ENCODE results near the gene CEP350.
A peak's percentile ranks its signal among the peaks of the same experiment; 100 is the strongest.

CEP350 gene

DNA sequence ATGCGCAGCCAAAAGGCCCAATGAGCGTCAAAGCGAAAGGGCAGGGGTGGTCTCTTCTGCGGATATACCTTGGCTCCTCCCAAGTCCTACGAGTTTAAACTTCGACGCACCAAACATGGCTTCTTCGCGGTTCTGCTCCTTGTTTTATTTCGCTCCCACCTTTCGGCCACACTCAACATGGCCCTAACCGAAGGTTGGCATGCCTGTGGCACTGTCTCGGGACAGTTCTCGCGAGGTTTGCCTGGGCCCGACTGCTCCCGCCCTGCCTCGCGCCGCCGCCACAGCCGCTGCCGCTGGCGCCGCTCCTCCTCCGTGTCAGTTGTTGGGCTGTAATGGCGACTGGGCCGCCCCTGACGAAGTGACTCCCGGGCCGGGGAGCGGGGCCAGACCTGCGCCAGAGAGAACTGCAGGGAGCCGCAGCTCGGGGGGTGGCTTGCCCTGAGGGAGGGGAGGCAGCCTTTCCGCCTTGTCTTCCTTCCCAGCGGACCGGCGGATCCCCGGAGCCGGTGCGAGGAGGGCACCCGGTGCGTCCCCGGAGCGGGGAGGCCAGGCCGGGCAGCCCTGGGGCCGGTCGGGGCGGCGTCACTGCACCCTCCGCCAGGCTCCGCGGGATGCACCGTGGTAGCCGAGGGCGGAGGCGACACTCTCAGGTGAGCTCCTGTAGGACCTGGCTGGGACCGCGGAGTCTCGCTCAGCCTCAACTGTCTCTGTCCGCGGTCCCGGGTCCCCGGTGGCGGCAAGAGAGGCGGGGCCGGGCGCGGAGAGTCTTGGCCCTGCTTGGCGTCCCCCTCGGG, at the start of gene CEP350:
Gene CEP350 (plus strand): TSS at position 318 of the 794 bp plus-strand sequence. CDS start 31,372 bp downstream, outside the sequence.
- DNase-seq: peak; percentile 100

- DNase-seq: no peak
Measured at GRCh38 chr1:179910934-179911333, 43.7 kb upstream of the CEP350 start.

DNA sequence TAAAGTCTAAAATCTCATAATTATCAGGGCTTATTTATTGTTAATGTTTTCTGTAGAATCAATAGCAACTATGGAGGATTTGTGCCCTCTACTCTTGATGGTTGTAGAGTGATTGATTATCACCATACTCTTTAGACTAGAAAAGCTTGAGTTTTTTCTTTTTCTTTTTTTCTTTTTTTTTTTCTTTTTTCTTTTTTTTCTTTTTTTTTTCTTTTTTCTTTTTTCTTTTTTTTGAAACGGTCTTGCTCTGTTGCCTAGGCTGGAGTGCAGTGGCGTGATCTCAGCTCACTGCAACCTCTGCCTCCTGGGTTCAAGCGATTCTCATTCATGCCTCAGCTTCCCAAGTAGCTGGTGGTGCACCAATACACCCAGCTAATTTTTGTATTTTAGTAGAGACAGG, 42.8 kb upstream of the CEP350 start:
- no peak for DNase-seq

DNA sequence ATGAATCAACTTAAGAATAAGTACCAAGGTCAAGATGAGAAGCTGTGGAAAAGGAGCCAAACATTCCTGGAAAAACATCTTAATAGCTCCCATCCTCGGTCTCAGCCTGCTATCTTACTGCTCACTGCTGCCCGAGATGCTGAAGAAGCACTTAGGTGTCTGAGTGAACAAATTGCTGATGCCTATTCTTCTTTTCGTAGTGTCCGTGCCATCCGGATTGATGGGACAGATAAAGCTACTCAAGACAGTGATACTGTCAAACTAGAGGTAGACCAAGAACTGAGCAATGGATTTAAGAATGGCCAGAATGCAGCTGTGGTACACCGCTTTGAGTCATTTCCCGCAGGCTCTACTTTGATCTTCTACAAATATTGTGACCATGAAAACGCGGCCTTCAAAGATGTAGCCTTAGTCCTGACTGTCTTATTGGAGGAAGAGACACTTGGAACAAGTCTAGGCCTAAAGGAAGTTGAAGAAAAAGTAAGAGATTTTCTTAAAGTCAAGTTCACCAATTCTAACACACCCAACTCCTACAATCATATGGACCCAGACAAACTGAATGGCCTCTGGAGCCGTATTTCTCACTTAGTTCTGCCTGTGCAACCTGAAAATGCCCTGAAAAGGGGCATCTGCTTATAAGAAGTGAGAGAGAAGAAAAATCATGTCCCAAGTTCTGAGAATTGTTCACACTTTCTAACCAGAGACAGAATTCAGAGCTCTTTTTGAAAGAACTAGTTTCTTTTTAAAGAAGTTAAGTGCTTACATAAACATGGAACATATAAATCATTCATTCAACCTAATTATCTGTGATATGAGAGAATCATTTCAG, 36.8 kb upstream of the CEP350 start:
- DNase-seq: no peak

GRCh38 chr1:179921472-179921871, 33.1 kb upstream of the CEP350 start:
- no peak for DNase-seq

DNA sequence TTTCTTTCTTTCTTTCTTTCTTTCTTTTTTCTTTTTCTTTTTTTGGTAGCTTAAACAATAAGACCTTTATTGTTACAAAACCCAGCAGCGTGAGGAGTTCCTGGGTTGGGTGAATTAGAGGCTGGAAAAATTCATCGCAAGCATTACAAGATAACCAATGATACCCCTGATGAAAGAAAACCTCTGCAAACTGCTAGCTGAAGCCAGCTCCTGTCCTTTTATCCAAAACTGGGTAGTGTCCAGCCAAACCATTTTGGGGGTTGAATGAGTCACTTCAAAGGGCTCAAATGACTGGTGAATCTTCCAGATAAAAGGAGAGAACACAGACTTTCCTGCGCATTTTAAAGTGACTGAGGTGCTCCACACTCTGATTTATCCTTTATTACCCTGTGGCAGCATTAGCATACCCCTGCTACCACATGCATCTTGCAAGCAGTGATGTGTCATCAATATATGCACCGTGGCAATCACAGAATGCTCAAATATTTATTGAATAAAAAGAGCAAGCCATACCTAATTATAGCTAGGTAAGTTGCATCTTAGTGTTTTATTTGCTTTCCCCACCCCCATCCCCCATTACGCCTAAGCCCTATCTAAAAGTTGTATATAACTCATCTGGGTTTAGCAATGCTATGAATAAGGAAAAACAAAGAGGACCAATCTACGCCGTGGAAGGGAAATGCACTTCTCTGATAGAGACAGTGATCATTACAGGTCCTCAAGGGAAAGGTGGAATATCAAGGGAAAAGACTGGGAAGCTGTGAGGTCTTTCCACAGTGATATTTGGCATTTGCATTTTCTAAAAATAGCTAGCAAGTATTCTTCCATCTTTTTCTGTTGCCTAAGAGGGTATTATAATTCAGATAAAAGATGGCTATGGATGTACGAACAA, 32.4 kb upstream of the CEP350 start:
- DNase-seq: no peak

- no peak for DNase-seq
Measured at GRCh38 chr1:179923029-179923428, 31.6 kb upstream of the CEP350 start.

DNA sequence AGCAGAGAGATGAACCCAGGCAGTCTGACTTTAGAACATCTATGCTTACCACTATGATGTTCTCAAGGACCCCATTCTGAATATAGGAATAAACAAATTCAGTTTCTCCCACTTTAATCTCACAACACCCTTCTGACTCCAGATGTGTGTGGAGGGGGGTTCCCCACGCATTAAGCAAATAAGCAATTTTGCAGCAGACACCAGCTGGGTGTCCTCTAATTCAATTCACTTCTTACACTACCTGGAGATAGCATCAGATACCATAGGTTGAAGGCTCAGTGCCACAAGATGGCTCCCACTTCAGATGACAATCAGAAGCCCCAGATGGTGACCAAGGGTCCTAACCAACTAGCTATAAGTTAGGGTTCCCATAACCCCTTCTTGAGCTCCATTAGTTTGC, 30.3 kb upstream of the CEP350 start:
- DNase-seq: no peak

DNA sequence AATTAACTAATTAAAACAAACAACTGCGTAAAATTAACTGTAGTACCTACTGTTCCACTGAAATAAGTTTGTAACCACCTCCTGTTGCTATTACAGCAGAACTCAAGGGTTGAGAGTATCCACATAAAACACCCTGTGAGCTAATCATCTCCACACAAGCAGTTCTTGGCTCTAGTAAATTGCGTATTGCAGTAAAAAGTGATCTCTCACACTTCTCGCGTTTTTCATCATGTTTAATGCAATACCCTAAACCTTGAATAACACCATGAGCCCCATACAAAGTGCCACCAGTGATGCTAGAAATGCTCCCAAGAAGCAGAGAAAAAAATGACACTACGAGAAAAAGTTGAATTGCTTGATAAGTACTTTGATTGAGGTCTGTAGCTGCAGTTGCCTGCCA, 29.3 kb upstream of the CEP350 start:
- no peak for DNase-seq

GRCh38 chr1:179925922-179926849, 28.4 kb upstream of the CEP350 start:
- DNase-seq: no peak

DNA sequence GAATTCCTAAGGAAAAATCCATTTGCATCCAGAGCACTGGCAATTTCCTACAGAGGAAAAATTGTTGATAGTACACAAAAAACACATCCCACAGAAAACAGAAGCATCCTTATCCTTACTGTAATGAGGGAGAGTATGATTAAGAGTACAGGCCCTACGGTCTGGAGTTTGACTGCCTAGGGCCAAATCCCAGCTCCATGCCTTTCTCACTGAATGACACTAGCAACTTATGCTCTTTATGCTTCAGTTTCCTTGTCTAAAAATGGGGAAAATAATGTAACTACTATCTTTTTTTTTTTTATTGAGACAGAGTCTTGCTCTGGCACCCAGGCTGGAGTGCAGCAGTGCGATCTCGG, 27.8 kb upstream of the CEP350 start:
- no peak for DNase-seq

DNA sequence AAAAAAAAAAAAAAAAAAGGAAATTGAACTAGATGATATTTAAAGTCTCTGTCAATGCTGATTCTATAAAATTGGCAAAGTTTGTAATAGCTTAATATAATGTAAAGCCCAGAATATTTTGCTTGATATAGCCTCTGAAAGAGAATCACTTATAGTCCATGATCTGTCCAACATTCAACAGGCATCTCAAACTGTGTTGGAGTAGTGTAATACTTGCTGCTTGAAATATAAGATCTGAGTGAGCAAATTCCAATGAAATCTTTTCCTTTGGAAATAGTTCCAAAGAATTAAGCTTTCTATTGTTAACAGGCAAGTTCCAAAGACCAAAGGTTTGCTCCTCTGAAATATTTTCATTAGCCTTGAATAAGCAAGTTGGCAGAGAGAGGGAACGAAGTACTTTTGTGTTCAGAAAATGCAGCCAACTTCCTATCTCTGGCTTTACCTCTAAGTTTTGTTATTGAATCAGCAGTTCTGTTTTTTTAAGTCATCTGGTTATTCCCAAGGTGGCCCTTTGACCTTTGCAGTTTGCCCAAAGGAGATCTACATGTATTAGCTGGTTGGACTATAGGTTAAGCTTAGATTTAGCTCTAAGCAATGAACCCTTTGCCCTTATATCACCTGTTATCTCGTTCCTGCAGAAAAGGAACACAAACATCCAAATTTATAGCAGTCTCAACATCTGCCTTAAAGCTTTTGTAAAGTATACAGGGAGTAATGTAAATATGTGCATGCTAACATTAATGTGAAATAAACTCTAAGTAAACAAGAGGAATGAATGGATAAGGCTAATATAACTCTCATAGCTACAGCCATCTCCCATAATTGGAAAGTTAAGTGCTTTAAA, 24.4 kb upstream of the CEP350 start:
- no peak for DNase-seq

DNA sequence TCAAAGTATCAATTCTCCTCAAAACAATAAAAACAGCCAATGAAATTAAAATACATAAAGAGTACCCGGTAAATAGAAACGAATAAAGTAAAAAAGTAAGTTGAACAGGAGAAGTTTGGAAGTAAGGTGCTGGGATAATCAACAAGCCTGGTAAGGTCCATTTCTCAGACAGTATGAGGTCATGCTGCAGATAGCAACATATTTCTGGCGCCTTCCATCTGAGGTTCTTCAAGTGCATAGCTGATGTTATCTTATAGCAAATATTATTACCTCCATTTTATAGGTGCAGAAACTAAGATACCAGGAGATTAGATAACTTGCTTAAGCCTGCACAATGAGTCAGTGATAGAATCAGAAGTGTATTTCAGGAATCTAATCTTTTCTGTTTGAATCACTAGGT, 23.7 kb upstream of the CEP350 start:
- no peak for DNase-seq

GRCh38 chr1:179933219-179933618, 21.4 kb upstream of the CEP350 start:
- DNase-seq: no peak

DNA sequence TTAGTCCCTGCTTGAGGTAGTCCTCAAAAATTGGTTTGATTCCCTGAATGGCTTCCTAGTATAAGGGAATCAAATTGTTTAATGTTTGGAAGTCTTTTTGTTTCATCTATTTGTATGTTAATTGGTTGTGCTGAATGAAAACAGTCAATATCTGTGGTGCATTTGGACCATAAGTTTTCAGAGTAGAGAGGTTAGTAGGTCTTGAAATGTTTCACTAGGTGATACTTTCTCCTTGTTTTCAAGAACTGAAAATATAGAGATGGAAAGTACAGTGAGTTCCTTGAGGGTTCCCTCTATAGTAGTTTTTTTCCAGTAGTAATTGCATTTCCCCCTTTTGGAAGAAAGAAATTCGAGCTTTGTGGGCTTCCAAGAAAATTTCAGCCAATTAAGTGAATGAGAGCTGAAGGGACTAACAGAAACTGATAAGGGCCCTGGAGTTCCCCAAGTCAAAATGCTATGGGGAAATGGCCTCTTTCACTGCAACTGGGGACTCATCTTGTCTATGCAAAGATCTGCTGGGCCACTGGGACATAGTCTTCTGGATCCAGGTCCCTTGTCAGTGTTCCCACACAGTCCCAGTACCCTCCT, 18.6 kb upstream of the CEP350 start:
- DNase-seq: no peak

DNA sequence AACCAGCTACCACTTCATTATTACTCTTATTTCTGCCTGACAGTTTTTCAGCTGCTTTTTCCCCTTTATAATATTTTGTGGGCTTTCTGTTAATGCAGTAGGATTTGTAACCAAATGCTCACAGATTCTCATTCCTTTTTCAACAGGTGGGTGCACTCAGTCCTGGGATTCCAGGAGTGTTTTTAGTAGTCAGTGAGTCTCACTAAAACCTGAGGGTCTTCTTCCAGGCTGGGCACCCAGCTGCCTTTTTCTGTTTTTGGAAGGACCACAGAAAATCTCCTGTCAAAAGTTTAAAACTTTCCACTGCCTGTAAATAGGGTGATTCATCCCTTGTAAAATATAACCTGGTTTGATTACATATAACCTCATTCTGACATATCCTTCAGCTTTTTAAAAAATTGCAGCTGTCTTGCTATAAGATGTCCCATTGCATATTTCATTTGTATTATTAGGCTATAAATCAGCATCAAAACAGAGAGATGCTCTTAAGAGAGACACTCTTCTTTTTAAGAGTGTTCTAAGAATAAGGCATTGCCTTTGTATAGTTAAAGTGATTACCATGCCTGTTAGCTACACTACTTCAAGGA, 16.8 kb upstream of the CEP350 start:
- no peak for DNase-seq

DNA sequence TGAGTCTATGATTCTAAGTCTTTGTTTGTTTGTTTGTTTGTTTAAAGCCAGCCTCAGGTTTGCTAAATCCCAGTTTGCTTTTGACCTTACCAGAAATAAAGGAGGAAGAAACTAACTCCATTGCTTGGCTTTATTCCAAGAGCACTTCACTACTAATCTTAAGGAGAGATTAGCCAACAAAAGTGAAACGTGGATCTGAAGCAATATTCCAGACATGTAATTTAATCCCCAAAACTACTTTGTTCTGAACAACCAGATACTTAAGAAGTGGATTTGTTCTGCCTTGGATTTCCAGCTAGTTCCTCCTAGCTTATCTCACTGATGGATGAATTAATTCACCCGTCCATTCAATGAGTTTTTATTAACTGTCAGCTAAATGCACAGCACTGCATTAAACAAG, 15.9 kb upstream of the CEP350 start:
- DNase-seq: peak; percentile 93

- DNase-seq: no peak
Measured at GRCh38 chr1:179939941-179940340, 14.7 kb upstream of the CEP350 start.

DNA sequence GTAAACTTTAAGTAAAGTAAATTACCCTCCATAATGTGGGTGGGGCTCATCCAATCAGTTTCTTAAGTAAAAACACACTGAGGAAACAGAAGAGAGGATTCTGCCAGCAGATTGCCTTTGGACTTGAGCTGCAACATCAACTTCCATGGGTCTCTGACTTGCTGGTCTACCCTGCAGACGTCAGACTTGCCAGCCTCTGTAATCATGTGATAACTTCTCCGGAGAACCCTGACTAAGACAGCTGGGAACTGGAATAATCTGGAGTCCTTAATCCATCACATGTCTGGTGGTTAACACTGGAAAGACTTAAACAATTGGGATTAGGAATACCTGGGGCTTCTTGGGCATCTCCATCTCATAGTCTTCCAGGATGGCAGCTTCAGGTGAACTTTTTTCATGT, 13.2 kb upstream of the CEP350 start:
- DNase-seq: peak; percentile 77

GRCh38 chr1:179950651-179951050, 4.0 kb upstream of the CEP350 start:
- no peak for DNase-seq

Data from NCI-H82 (cell line).